Rectal smooth muscle tissue (tissue), 1 donor: ENCODE measurements around the gene OR9Q1.
"Not testable (repeated sequence)": the region's sequence is repeated elsewhere in the genome, so short reads cannot be mapped to it uniquely, and the experiment has no call there.

Experiments used
- H3K27ac ChIP-seq: one replicate; pipeline ENCODE4 v1.7.0; 2013; ENCODE audit warnings: low read depth, low read length, inconsistent platforms
- H3K27me3 ChIP-seq: one replicate; pipeline ENCODE4 v1.7.0; 2013; ENCODE audit warnings: low read length; ENCODE audit not compliant: control insufficient read depth, insufficient read depth
- H3K36me3 ChIP-seq: one replicate; pipeline ENCODE4 v1.7.0; 2013; ENCODE audit warnings: low read length; ENCODE audit not compliant: control insufficient read depth, insufficient read depth
- H3K4me1 ChIP-seq: one replicate; pipeline ENCODE4 v1.7.0; 2013; ENCODE audit warnings: low read length; ENCODE audit not compliant: control insufficient read depth, insufficient read depth
- H3K4me3 ChIP-seq: one replicate; pipeline ENCODE4 v1.7.0; 2013; ENCODE audit warnings: low read length
- H3K9ac ChIP-seq: one replicate; pipeline ENCODE4 v1.7.0; 2013; ENCODE audit warnings: low read length

Gene OR9Q1, protein sequence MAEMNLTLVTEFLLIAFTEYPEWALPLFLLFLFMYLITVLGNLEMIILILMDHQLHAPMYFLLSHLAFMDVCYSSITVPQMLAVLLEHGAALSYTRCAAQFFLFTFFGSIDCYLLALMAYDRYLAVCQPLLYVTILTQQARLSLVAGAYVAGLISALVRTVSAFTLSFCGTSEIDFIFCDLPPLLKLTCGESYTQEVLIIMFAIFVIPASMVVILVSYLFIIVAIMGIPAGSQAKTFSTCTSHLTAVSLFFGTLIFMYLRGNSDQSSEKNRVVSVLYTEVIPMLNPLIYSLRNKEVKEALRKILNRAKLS

GRCh38 chr11:58023435-58023931, at the start of gene OR9Q1:
Gene OR9Q1 (plus strand): TSS chr11:58023881. CDS start chr11:58179445, 155,564 bp downstream.
- no peaks in the 10 kb centered on the region for H3K36me3 ChIP-seq
- H3K27me3 ChIP-seq = no peaks in the 10 kb centered on the region
- H3K27ac ChIP-seq = no peak within 1 kb of the TSS
- no peak within 1 kb of the TSS for H3K9ac ChIP-seq
- no peaks in the 10 kb centered on the region for H3K4me1 ChIP-seq
- H3K4me3 ChIP-seq = no peak within 1 kb of the TSS

GRCh38 chr11:57974132-57974531, 49.5 kb upstream of the OR9Q1 start:
- H3K4me1 ChIP-seq = no peaks in the 10 kb centered on the region
- H3K36me3 ChIP-seq = no peaks in the 10 kb centered on the region
- no peaks in the 10 kb centered on the region for H3K27me3 ChIP-seq

DNA sequence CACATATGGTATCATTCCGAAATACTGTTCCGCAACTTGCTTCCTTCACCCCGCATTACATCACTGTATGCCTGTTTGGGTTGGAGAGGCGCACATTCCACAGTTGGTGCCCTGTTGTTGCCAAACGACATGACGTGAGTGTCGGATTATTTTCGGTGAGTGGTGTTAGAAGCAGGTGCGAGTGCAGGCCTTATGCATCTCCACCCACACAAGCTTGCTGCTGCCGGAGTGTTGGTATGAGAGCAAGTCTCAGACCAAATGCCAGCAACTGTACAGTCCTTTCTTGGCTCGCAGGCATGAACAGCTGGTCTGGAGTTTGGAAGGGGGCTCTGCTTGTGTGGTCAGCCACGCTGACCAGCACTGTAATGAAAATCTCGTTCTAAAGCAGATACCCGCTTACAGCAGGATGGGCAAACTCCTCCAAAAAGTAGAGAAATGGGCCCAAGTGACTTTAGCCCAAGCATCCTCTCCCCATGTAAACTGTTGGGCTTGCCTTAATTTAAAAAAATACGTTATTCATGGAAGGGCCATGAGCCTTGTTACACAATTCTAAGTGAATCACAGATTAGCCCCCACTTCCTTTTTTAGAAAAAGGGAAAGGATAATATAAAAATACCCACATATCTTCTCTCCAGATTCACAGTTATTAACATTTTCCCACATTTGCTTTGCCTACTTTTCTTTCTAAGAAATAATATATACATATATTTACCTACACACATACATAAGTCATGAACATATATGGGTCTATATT, 48.7 kb upstream of the OR9Q1 start:
- H3K27ac ChIP-seq = no peak overlapping the region
- no peak overlapping the region for H3K9ac ChIP-seq
- H3K4me3 ChIP-seq = no peak overlapping the region
- no peaks in the 10 kb centered on the region for H3K4me1 ChIP-seq
- no peaks in the 10 kb centered on the region for H3K27me3 ChIP-seq
- no peaks in the 10 kb centered on the region for H3K36me3 ChIP-seq

More at GRCh38 chr11:57974132-57974531, 49.5 kb upstream of the OR9Q1 start:
- H3K27ac ChIP-seq = no peak overlapping the region
- no peak overlapping the region for H3K4me3 ChIP-seq
- H3K9ac ChIP-seq = no peak overlapping the region

- H3K9ac ChIP-seq = no peak overlapping the region
- H3K4me3 ChIP-seq = no peak overlapping the region
- no peaks in the 10 kb centered on the region for H3K4me1 ChIP-seq
- H3K36me3 ChIP-seq = no peaks in the 10 kb centered on the region
- H3K27ac ChIP-seq = no peak overlapping the region
- no peaks in the 10 kb centered on the region for H3K27me3 ChIP-seq
Measured at GRCh38 chr11:57977709-57978108, 46.0 kb upstream of the OR9Q1 start.

DNA sequence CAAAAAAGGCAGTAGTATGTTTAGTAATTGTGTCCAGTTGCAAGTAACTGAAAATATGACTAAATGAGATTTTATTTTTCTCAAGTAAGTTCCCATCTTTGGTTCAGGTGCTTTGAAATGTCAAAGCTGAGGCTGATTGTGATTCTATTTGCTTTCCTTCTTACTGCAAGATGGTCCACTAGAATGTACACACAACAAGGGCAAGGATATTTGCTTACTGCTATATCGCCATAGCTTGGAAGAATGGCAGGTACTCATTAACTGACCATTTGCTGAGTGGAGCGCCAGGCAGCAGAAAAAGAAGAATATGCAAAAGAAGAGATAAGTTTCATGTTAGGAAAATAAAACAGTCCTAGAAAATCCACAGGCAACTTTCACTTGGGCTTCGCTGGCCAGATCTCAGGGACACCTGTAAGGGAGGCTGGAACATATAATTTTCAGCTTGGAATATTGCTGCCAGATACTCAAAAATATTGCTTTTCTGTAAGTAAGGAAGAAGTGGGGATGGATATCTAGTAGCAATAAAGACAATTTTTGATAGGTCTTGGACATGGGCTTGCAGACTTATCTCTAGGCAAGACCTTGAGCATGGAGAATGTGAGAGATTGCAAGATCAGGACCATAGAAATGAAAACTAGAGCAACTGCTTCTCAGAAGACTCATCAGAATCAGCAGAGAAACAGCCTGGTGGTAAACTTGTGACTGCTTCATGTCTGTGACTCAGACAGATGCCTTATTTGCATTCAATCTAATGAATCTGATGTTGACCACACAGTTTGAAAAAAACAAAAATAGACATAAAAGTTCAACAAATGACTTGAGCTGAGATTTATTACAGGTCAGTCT, 44.8 kb upstream of the OR9Q1 start:
- H3K27ac ChIP-seq = no peak overlapping the region
- no peaks in the 10 kb centered on the region for H3K4me1 ChIP-seq
- no peak overlapping the region for H3K4me3 ChIP-seq
- H3K36me3 ChIP-seq = no peaks in the 10 kb centered on the region
- H3K9ac ChIP-seq = no peak overlapping the region
- H3K27me3 ChIP-seq = no peaks in the 10 kb centered on the region

- no peaks in the 10 kb centered on the region for H3K36me3 ChIP-seq
- no peaks in the 10 kb centered on the region for H3K4me1 ChIP-seq
- H3K4me3 ChIP-seq = no peak overlapping the region
- no peak overlapping the region for H3K27ac ChIP-seq
- H3K27me3 ChIP-seq = no peaks in the 10 kb centered on the region
- no peak overlapping the region for H3K9ac ChIP-seq
Measured at GRCh38 chr11:57979532-57980079, 44.1 kb upstream of the OR9Q1 start.

- Histone ChIP-seq H3K27me3 (no peaks in the 10 kb centered on the region), H3K9ac (no peak overlapping the region), H3K36me3 (no peaks in the 10 kb centered on the region), H3K4me3 (no peak overlapping the region), H3K27ac (no peak overlapping the region), H3K4me1 (no peaks in the 10 kb centered on the region)
Measured at GRCh38 chr11:57980201-57980600, 43.5 kb upstream of the OR9Q1 start.

DNA sequence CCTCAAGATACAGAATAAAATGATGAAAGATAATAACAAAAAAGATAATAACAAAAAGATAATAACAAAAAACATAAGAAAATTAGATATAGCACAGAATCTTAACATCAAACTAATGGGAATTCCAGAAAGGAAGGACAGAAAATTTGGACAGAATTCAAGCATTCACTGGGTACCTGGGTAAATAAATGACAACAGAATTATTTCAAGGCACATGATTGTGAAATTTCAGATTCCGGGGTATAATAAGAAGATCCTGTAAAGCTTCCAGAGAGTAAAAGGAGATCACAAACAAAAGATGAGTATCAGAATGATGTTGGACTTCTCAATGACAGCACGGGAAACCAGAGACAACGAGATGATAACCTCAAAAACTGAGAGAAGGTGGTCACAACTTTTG, 42.1 kb upstream of the OR9Q1 start:
- Histone ChIP-seq H3K36me3 (no peaks in the 10 kb centered on the region), H3K27ac (no peak overlapping the region), H3K27me3 (no peaks in the 10 kb centered on the region), H3K4me1 (no peaks in the 10 kb centered on the region), H3K4me3 (no peak overlapping the region), H3K9ac (no peak overlapping the region)

DNA sequence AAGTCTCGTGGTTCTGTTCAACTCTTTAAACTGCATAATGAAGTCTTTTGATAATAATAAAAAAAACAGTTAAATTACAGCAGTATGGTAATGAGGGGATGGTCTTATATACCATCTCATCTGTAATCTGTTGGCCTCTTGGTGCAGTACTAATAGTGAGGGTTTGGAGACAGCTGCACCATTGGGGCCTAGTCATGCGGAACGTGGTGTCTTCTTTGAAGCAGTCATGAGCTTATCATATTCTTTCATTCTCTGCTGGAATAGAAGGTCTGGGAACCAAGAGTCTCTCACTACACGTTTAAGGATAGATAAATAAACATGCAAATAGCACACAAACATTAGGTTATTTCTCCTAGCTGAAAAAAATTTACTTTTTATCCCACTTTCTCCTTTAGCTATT, 40.9 kb upstream of the OR9Q1 start:
- Histone ChIP-seq H3K36me3 (no peaks in the 10 kb centered on the region), H3K27me3 (no peaks in the 10 kb centered on the region), H3K27ac (no peak overlapping the region), H3K4me3 (no peak overlapping the region), H3K9ac (no peak overlapping the region), H3K4me1 (no peaks in the 10 kb centered on the region)

GRCh38 chr11:57983191-57983590, 40.5 kb upstream of the OR9Q1 start:
- H3K27me3 ChIP-seq = no peaks in the 10 kb centered on the region

GRCh38 chr11:57999523-57999922, 24.2 kb upstream of the OR9Q1 start:
- not testable (repeated sequence) for H3K9ac ChIP-seq, H3K27me3 ChIP-seq, H3K4me1 ChIP-seq, H3K4me3 ChIP-seq, H3K27ac ChIP-seq, H3K36me3 ChIP-seq

More at GRCh38 chr11:57983191-57983590, 40.5 kb upstream of the OR9Q1 start:
- Histone ChIP-seq H3K4me1 (no peaks in the 10 kb centered on the region), H3K4me3 (no peak overlapping the region), H3K27ac (no peak overlapping the region), H3K36me3 (no peaks in the 10 kb centered on the region), H3K9ac (no peak overlapping the region)

GRCh38 chr11:58000021-58000420, 23.7 kb upstream of the OR9Q1 start:
- H3K4me3 ChIP-seq, H3K36me3 ChIP-seq, H3K27me3 ChIP-seq, H3K9ac ChIP-seq, H3K4me1 ChIP-seq, H3K27ac ChIP-seq: not testable (repeated sequence)
